ENCODE data around the gene AIMP1. TPM values are rescaled to one million over a fixed set of nuclear protein-coding genes. Genes with fewer than 3 reads are reported as not detected.
A peak's percentile ranks its signal among the peaks of the same experiment; 100 is the strongest.

The AIMP1 gene
- total RNA-seq, 1 donor from 2014 or later = 37.4 TPM

GRCh38 chr4:106325800-106326199 lies 9.4 kb downstream of the AIMP1 start:
- H3K4me3 Mint-ChIP-seq (ENCODE audit: unreplicated experiment) = no peak overlapping the region

GRCh38 chr4:106329041-106329618 lies 12.8 kb downstream of the AIMP1 start:
- H3K27me3 Mint-ChIP-seq (ENCODE audit: low read depth) = no peaks in the 10 kb centered on the region
- peaks cover 21% of the 10 kb centered on the region for H3K36me3 Mint-ChIP-seq (ENCODE audit: low read depth)
- peak; percentile 87 for TF ChIP-seq CTCF (IDR thresholded peaks at IDR 0.05)
- no peak for DNase-seq (ENCODE audit: low spot score)
- H3K27ac Mint-ChIP-seq (ENCODE audit: unreplicated experiment) = no peak overlapping the region
- H3K9me3 Mint-ChIP-seq (ENCODE audit: low read depth) = no peaks in the 10 kb centered on the region
- H3K4me3 Mint-ChIP-seq (ENCODE audit: unreplicated experiment) = no peak overlapping the region
- H3K4me1 Mint-ChIP-seq (ENCODE audit: low read depth) = peaks cover 3% of the 10 kb centered on the region

More at GRCh38 chr4:106325800-106326199, 9.4 kb downstream of the AIMP1 start:
- Mint-ChIP-seq H3K4me1 (ENCODE audit: low read depth) (peaks cover 18% of the 10 kb centered on the region), H3K27me3 (ENCODE audit: low read depth) (no peaks in the 10 kb centered on the region), H3K9me3 (ENCODE audit: low read depth) (no peaks in the 10 kb centered on the region), H3K27ac (ENCODE audit: unreplicated experiment) (no peak overlapping the region), H3K36me3 (ENCODE audit: low read depth) (peaks cover 12% of the 10 kb centered on the region)
- TF ChIP-seq CTCF (IDR thresholded peaks at IDR 0.05) = no peak
- DNase-seq (ENCODE audit: low spot score) = no peak

GRCh38 chr4:106333186-106333585 lies 16.8 kb downstream of the AIMP1 start:
- DNase-seq (ENCODE audit: low spot score) = no peak
- H3K4me3 Mint-ChIP-seq (ENCODE audit: unreplicated experiment) = no peak overlapping the region
- TF ChIP-seq CTCF (IDR thresholded peaks at IDR 0.05) = no peak
- H3K9me3 Mint-ChIP-seq (ENCODE audit: low read depth) = peaks cover 10% of the 10 kb centered on the region
- H3K4me1 Mint-ChIP-seq (ENCODE audit: low read depth) = peaks cover 5% of the 10 kb centered on the region
- H3K36me3 Mint-ChIP-seq (ENCODE audit: low read depth) = peaks cover 33% of the 10 kb centered on the region
- H3K27ac Mint-ChIP-seq (ENCODE audit: unreplicated experiment) = no peak overlapping the region
- no peaks in the 10 kb centered on the region for H3K27me3 Mint-ChIP-seq (ENCODE audit: low read depth)

GRCh38 chr4:106334741-106335470 lies 18.6 kb downstream of the AIMP1 start:
- Mint-ChIP-seq H3K27me3 (ENCODE audit: low read depth) (no peaks in the 10 kb centered on the region), H3K4me1 (ENCODE audit: low read depth) (peaks cover 5% of the 10 kb centered on the region), H3K4me3 (ENCODE audit: unreplicated experiment) (no peak overlapping the region), H3K27ac (ENCODE audit: unreplicated experiment) (no peak overlapping the region), H3K36me3 (ENCODE audit: low read depth) (peaks cover 43% of the 10 kb centered on the region), H3K9me3 (ENCODE audit: low read depth) (peaks cover 10% of the 10 kb centered on the region)
- DNase-seq (ENCODE audit: low spot score) = no peak
- TF ChIP-seq CTCF (IDR thresholded peaks at IDR 0.05) = no peak

GRCh38 chr4:106336618-106337017 lies 20.3 kb downstream of the AIMP1 start:
- no peak for DNase-seq (ENCODE audit: low spot score)
- Mint-ChIP-seq H3K4me1 (ENCODE audit: low read depth) (peaks cover 8% of the 10 kb centered on the region), H3K4me3 (ENCODE audit: unreplicated experiment) (no peak overlapping the region), H3K27me3 (ENCODE audit: low read depth) (no peaks in the 10 kb centered on the region), H3K27ac (ENCODE audit: unreplicated experiment) (no peak overlapping the region), H3K9me3 (ENCODE audit: low read depth) (peaks cover 21% of the 10 kb centered on the region), H3K36me3 (ENCODE audit: low read depth) (peaks cover 47% of the 10 kb centered on the region)
- TF ChIP-seq CTCF (IDR thresholded peaks at IDR 0.05) = no peak

All from chondrocyte (in vitro differentiated cells).